SJCRH30 (cell line): ENCODE measurements around the gene HRAS. TPM values are rescaled to one million over a fixed set of nuclear protein-coding genes. Genes with fewer than 3 reads are reported as not detected.
A peak's percentile ranks its signal among the peaks of the same experiment; 100 is the strongest.
"Not testable (repeated sequence)": the region's sequence is repeated elsewhere in the genome, so short reads cannot be mapped to it uniquely, and the experiment has no call there.

Experiments
- DNase-seq, 2 experiments: peaks; one replicate each; pipeline ENCODE4 v3.0.0-alpha.2; 2015 to 2020
- H3K27ac ChIP-seq: fragments of 250-450 bp; sonication (Bioruptor Pico); 2 replicates; pipeline ENCODE4 v1.5.1; 2020; ENCODE audit warnings: mild to moderate bottlenecking, moderate library complexity
- H3K27me3 ChIP-seq: fragments of 250-450 bp; sonication (Bioruptor Pico); 2 replicates; pipeline ENCODE4 v1.5.1; 2020; ENCODE audit warnings: mild to moderate bottlenecking, moderate library complexity
- H3K36me3 ChIP-seq: fragments of 250-450 bp; sonication (Bioruptor Pico); 2 replicates; pipeline ENCODE4 v1.5.1; 2020; ENCODE audit warnings: mild to moderate bottlenecking, moderate library complexity
- H3K4me1 ChIP-seq: fragments of 250-450 bp; sonication (Bioruptor Pico); 2 replicates; pipeline ENCODE4 v1.5.1; 2020; ENCODE audit warnings: mild to moderate bottlenecking, moderate library complexity
- H3K4me3 ChIP-seq: fragments of 250-450 bp; sonication (Bioruptor Pico); 2 replicates; pipeline ENCODE4 v1.5.1; 2020; ENCODE audit warnings: mild to moderate bottlenecking, moderate library complexity
- H3K9me3 ChIP-seq: fragments of 250-450 bp; sonication (Bioruptor Pico); replicated peaks from 2 replicates; pipeline ENCODE4 v1.5.1; 2020; ENCODE audit warnings: mild to moderate bottlenecking, moderate library complexity
- total RNA-seq: library from RNA; depleted of rRNA; stranded (reverse); fragments of >200 nt; shearing (Covaris generic); gene quantifications from 2 replicates; pipeline ENCODE4 v1.2.3, GENCODE V29; 2014

Gene HRAS
- total RNA-seq, 1 experiment from 2014 or later: 75.7 TPM

DNA sequence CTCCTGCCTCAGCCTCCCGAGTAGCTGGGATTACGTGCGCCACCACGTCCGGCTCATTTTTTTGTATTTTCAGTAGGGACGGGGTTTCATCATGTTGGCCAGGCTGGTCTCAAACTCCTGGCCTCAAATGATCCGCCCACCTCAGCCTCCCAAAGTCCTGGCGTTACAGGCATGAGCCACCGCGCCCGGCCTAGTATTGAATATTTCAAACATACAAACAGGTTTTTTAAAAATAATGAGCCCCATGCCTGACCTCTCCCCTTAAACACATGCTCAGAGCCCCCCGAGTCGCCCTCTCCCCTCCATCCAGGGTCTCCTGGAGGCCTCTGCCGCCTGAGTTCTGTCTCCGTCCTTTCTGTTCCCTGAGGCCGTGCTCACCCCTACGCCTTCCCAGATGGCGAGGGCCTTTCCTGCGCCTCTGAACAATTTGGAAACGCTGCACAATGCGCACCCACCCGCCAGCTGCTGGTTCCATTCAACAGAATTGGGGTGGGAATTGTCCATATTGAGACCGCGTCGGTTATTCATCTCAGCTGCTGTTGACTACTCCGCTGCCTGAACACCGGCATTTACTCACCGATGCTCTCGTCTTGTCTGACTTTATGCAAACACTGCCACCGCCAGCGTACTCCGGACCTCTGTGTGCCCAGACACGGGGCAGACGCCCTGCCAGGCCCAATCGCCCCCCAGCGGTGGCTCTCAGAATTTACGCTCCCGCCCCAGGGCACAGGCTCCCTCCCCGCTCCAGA lies 14.8 kb downstream of the HRAS start:
- H3K4me3 ChIP-seq: no peak overlapping the region
- H3K36me3 ChIP-seq: no peaks in the 10 kb centered on the region
- DNase-seq: no peak
- no peaks in the 10 kb centered on the region for H3K27me3 ChIP-seq
- H3K27ac ChIP-seq: no peak overlapping the region
- H3K4me1 ChIP-seq: no peaks in the 10 kb centered on the region
- H3K9me3 ChIP-seq: 0 out of 2 replicates have a peak, but pooled peaks cover 8% of the 10 kb centered on the region

- no peaks in the 10 kb centered on the region for H3K36me3 ChIP-seq
- no peaks in the 10 kb centered on the region for H3K27me3 ChIP-seq
- no peaks in the 10 kb centered on the region for H3K4me1 ChIP-seq
- DNase-seq: peak; percentile 93 to 94
- H3K27ac ChIP-seq: no peak overlapping the region
- H3K9me3 ChIP-seq: 0 out of 2 replicates have a peak, but pooled peaks cover 8% of the 10 kb centered on the region
- H3K4me3 ChIP-seq: no peak overlapping the region
These were observed 16.7 kb downstream of the HRAS start for GRCh38 chr11:518463-519202.

GRCh38 chr11:516918-517685 lies 18.3 kb downstream of the HRAS start:
- not testable (repeated sequence) for H3K27me3 ChIP-seq, H3K4me1 ChIP-seq, H3K36me3 ChIP-seq, H3K4me3 ChIP-seq, DNase-seq, H3K9me3 ChIP-seq, H3K27ac ChIP-seq

DNA sequence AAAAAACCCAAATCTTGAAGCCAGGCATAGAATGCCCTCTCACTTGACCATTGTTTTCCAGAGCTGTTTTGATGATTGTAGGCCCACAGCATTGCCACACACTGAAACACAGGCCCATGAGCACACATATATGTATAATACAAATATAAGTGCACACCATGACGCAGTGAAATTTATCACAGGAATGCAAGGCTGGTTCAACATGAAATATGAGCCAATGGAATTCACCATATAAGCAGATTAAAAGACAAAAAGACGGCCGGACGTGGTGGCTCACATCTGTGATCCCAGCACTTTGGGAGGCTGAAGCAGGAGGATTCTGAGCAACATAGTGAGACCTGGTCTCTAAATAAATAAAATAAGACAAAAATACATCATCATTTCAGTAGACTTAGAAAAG lies 19.0 kb downstream of the HRAS start:
- no peak for DNase-seq
- H3K4me1 ChIP-seq: no peaks in the 10 kb centered on the region
- H3K27ac ChIP-seq: no peak overlapping the region
- H3K36me3 ChIP-seq: no peaks in the 10 kb centered on the region
- no peak overlapping the region for H3K4me3 ChIP-seq
- H3K27me3 ChIP-seq: no peaks in the 10 kb centered on the region
- H3K9me3 ChIP-seq: 0 out of 2 replicates have a peak, but pooled peaks cover 8% of the 10 kb centered on the region

GRCh38 chr11:515131-515530 lies 20.2 kb downstream of the HRAS start:
- Histone ChIP-seq H3K4me3 (no peak overlapping the region), H3K9me3 (0 out of 2 replicates have a peak, but pooled peaks cover 8% of the 10 kb centered on the region), H3K4me1 (no peaks in the 10 kb centered on the region), H3K27ac (no peak overlapping the region), H3K36me3 (peaks cover 6% of the 10 kb centered on the region; the same call in 1 of the 2 replicates), H3K27me3 (no peaks in the 10 kb centered on the region)
- DNase-seq: no peak

- H3K27ac ChIP-seq: no peak overlapping the region
- no peak overlapping the region for H3K4me3 ChIP-seq
- no peaks in the 10 kb centered on the region for H3K4me1 ChIP-seq
- no peaks in the 10 kb centered on the region for H3K27me3 ChIP-seq
- H3K9me3 ChIP-seq: 0 out of 2 replicates have a peak, but pooled peaks cover 8% of the 10 kb centered on the region
- DNase-seq: no peak
- H3K36me3 ChIP-seq: peaks cover 10% of the 10 kb centered on the region; the same call in 1 of the 2 replicates
These were observed 20.8 kb downstream of the HRAS start for GRCh38 chr11:514606-515005.

DNA sequence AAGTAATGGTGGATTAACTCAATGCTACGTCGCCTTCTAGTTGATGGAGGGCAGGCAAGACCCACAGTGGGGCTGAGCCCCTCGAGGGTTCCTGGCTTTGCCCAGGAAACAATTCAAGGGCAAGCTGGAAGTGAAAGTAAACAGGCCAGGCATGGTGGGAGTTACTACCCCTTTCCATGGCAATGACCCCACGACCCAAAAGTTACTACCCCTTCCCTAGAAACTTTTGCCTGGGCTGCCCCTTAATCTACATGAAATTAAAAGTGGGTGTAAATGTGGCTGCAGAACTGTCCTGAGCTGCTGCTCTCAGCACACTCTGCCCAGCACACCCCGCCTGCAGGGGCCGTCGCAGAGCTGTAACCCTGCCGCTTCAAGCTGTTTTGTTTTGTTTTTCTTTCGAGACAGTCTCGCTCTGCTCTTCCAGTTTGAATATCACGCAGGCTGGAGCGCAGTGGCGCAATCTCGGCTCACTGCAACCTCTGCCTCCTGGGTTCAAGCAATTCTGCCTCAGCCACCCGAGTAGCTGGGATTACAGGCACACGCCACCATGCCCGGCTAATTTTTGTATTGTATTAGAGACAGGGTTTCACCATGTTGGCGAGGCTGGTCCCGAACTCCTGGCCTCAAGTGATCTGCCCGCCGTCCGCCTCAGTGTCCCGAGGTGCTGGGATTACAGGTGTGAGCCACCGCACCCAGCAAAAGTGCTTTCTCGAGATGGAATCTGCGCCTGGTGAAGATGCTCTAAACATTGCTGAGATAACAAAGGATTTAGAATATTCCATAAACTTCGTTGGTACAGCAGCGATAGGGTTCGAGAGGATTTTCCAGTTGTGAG lies 22.4 kb downstream of the HRAS start:
- DNase-seq: no peak
- Histone ChIP-seq H3K36me3 (peaks cover 13% of the 10 kb centered on the region; the same call in 1 of the 2 replicates), H3K27me3 (no peaks in the 10 kb centered on the region), H3K9me3 (0 out of 2 replicates have a peak, but pooled peaks cover 8% of the 10 kb centered on the region), H3K27ac (no peak overlapping the region), H3K4me3 (no peak overlapping the region), H3K4me1 (no peaks in the 10 kb centered on the region)

DNA sequence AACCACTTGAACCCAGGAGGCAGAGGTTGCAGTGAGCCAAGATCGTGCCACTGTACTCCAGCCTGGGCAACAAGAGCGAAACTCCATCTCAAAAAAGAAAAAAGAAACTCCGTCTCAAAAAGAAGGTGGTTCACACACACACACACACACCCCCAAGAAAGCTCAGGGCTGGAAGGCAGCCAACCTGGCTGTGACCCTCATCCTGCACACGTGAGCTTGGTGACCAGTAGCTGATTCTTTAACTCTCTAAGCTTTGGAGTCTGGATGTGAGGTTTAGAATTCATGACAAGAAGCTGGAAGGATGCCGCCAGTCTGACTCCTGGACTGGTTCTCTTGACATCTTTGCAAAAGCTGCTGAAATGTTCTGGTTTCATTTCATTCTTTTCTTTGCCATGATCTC lies 26.4 kb downstream of the HRAS start:
- Histone ChIP-seq H3K27ac (no peak overlapping the region), H3K4me1 (0 out of 2 replicates have a peak, but pooled peaks cover 3% of the 10 kb centered on the region), H3K4me3 (no peak overlapping the region), H3K36me3 (peaks cover 13% of the 10 kb centered on the region; the same call in 1 of the 2 replicates), H3K27me3 (no peaks in the 10 kb centered on the region), H3K9me3 (no peaks in the 10 kb centered on the region)
- DNase-seq: no peak

- H3K9me3 ChIP-seq: no peaks in the 10 kb centered on the region
These were observed 27.5 kb downstream of the HRAS start for GRCh38 chr11:507727-508515.

GRCh38 chr11:506995-507726 lies 28.2 kb downstream of the HRAS start, which contains the start of gene RNH1:
TSS of gene RNH1 (minus strand) at chr11:507242. CDS start at chr11:502162, 5,080 bp downstream.
- H3K36me3 ChIP-seq: peaks cover 13% of the 10 kb centered on the region; the same call in 1 of the 2 replicates
- H3K4me3 ChIP-seq: peak within 1 kb of the TSS; percentile 95
- H3K9me3 ChIP-seq: no peaks in the 10 kb centered on the region
- peak within 1 kb of the TSS; percentile 97 for H3K27ac ChIP-seq
- H3K27me3 ChIP-seq: no peaks in the 10 kb centered on the region
- DNase-seq: peak; percentile 96 to 98
- 0 out of 2 replicates have a peak, but pooled peaks cover 3% of the 10 kb centered on the region for H3K4me1 ChIP-seq

More at GRCh38 chr11:507727-508515, 27.5 kb downstream of the HRAS start:
- peak overlapping the region; percentile 19 for H3K27ac ChIP-seq
- no peaks in the 10 kb centered on the region for H3K27me3 ChIP-seq
- 0 out of 2 replicates have a peak, but pooled peaks cover 3% of the 10 kb centered on the region for H3K4me1 ChIP-seq
- H3K4me3 ChIP-seq: peak overlapping the region; percentile 95
- no peak for DNase-seq
- H3K36me3 ChIP-seq: peaks cover 13% of the 10 kb centered on the region; the same call in 1 of the 2 replicates

DNA sequence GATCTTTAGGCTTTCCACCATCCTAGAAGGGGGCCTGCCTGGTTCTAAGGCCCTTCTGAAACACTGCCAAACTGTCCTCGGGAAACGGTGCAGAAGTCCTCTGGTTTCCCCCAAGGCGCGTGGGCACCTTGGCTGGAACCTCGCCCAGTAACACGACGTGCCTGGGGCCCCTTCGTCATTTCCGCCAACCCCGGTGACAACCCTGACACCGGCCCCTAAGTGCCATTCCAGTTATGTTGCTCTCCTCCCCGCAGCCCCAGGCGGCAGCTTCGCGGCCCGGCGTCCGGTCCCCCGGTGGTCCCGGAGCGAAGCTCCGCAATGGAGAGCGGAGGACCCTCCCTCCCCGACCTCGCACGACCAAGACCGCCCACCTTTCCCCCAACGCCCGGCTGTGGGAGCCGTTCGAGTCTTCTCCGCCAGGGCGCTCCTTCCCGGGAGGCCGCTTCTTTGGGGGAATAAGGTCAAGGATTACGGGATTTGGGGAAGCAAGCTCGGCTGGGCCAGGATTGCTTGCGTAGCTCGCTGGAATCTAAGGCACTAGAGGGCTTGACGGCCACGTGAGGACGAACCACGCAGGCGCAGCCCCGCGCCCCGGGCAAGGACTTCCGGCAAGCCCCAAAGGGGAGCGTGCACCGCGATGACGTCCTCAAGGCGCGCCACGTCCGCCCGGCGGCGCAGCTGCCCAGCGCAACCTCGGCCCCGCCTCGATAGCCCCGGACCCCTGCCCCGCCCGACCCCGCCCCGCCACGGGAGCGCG lies 29.0 kb downstream of the HRAS start:
- Histone ChIP-seq H3K4me1 (0 out of 2 replicates have a peak, but pooled peaks cover 3% of the 10 kb centered on the region), H3K27ac (peak overlapping the region; percentile 97), H3K27me3 (no peaks in the 10 kb centered on the region), H3K4me3 (peak overlapping the region; percentile 95), H3K36me3 (peaks cover 17% of the 10 kb centered on the region; the same call in 1 of the 2 replicates), H3K9me3 (no peaks in the 10 kb centered on the region)
- peak; percentile 97 to 98 for DNase-seq

DNA sequence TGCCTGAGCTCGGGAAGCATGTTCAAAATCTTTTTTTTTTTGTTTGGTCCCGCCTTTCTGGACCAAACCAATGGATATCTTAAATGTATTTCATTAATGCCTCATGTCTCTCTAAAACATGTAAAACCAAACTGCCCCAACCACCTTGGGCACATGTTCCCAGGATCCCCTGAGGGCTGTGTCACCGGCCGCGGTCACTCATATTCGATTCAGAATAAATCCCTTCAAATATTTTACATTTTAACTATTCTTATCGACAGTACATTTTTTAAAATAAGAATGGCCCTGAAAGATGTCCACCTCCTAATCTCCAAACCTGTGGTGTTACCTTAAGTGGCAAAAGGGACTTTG lies 30.4 kb downstream of the HRAS start:
- Histone ChIP-seq H3K27ac (no peak overlapping the region), H3K36me3 (peaks cover 23% of the 10 kb centered on the region), H3K9me3 (no peaks in the 10 kb centered on the region), H3K27me3 (no peaks in the 10 kb centered on the region), H3K4me3 (no peak overlapping the region), H3K4me1 (0 out of 2 replicates have a peak, but pooled peaks cover 3% of the 10 kb centered on the region)
- no peak for DNase-seq
